Glutamatergic neuron (in vitro differentiated cells): ENCODE measurements around the gene PNCK. TPM values are rescaled to one million over a fixed set of nuclear protein-coding genes. Genes with fewer than 3 reads are reported as not detected.
"Not testable (repeated sequence)": the region's sequence is repeated elsewhere in the genome, so short reads cannot be mapped to it uniquely, and the experiment has no call there.

Experiments
- DNase-seq: peaks from one replicate; pipeline ENCODE4 v3.0.0; 2022
- H3K27ac Mint-ChIP-seq: one replicate; pipeline ENCODE4 v1.8.0; 2020; ENCODE audit warnings: mild to moderate bottlenecking, mixed read lengths, inconsistent platforms; ENCODE audit not compliant: unreplicated experiment
- H3K27me3 Mint-ChIP-seq: one replicate; pipeline ENCODE4 v1.8.0; 2020; ENCODE audit warnings: mild to moderate bottlenecking, moderate library complexity, mixed read lengths, inconsistent platforms; ENCODE audit not compliant: unreplicated experiment
- H3K36me3 Mint-ChIP-seq: one replicate; pipeline ENCODE4 v1.8.0; 2020; ENCODE audit warnings: mild to moderate bottlenecking, mixed read lengths, inconsistent platforms; ENCODE audit not compliant: unreplicated experiment
- H3K4me1 Mint-ChIP-seq: one replicate; pipeline ENCODE4 v1.8.0; 2020; ENCODE audit warnings: mild to moderate bottlenecking, low read depth, mixed read lengths, inconsistent platforms; ENCODE audit not compliant: unreplicated experiment
- H3K4me3 Mint-ChIP-seq: one replicate; pipeline ENCODE4 v1.8.0; 2020; ENCODE audit warnings: mild to moderate bottlenecking, mixed read lengths, inconsistent platforms; ENCODE audit not compliant: unreplicated experiment
- H3K9me3 Mint-ChIP-seq: one replicate; pipeline ENCODE4 v1.8.0; 2020; ENCODE audit warnings: mild to moderate bottlenecking, moderate library complexity, mixed read lengths, inconsistent platforms; ENCODE audit not compliant: unreplicated experiment
- CTCF ChIP-seq: fragments of 200-600 bp; sonication (generic); IDR thresholded peaks from one replicate; pipeline ENCODE4 v1.5.0; 2021; ENCODE audit not compliant: partially characterized antibody, unreplicated experiment
- total RNA-seq: library from RNA; stranded (reverse); fragmentation: NEBNext Ultra II Directional; extraction: Animal tissue kit (Norgen Biotek cat#: 25700); gene quantifications from one replicate; pipeline ENCODE4 v1.2.1, GENCODE V29; 2021; ENCODE audit not compliant: unreplicated experiment

PNCK gene
- total RNA-seq, 1 donor from 2014 or later: 4.3 TPM

GRCh38 chrX:153714256-153714655 is 40.6 kb upstream of the PNCK start:
- Mint-ChIP-seq H3K4me1 (no peaks in the 10 kb centered on the region), H3K27ac (no peak overlapping the region), H3K9me3 (no peaks in the 10 kb centered on the region), H3K36me3 (no peaks in the 10 kb centered on the region), H3K27me3 (peaks cover 2% of the 10 kb centered on the region), H3K4me3 (no peak overlapping the region)
- DNase-seq: no peak
- no peak for TF ChIP-seq CTCF

GRCh38 chrX:153709726-153710674 is 36.4 kb upstream of the PNCK start:
- peaks cover 3% of the 10 kb centered on the region for H3K4me1 Mint-ChIP-seq
- H3K36me3 Mint-ChIP-seq: no peaks in the 10 kb centered on the region
- H3K27me3 Mint-ChIP-seq: peaks cover 3% of the 10 kb centered on the region
- no peak for TF ChIP-seq CTCF
- no peak for DNase-seq
- no peak overlapping the region for H3K4me3 Mint-ChIP-seq
- no peaks in the 10 kb centered on the region for H3K9me3 Mint-ChIP-seq
- no peak overlapping the region for H3K27ac Mint-ChIP-seq

- peak; percentile 78 for DNase-seq
- H3K4me1 Mint-ChIP-seq: peaks cover 4% of the 10 kb centered on the region
- no peaks in the 10 kb centered on the region for H3K36me3 Mint-ChIP-seq
- no peak overlapping the region for H3K4me3 Mint-ChIP-seq
- no peak overlapping the region for H3K27ac Mint-ChIP-seq
- peak; percentile 54 for TF ChIP-seq CTCF
- peaks cover 3% of the 10 kb centered on the region for H3K27me3 Mint-ChIP-seq
- no peaks in the 10 kb centered on the region for H3K9me3 Mint-ChIP-seq
Observed at GRCh38 chrX:153708415-153708814, 34.8 kb upstream of the PNCK start.

- no peak for DNase-seq
- H3K36me3 Mint-ChIP-seq: no peaks in the 10 kb centered on the region
- no peaks in the 10 kb centered on the region for H3K9me3 Mint-ChIP-seq
- no peak overlapping the region for H3K27ac Mint-ChIP-seq
- H3K27me3 Mint-ChIP-seq: peaks cover 3% of the 10 kb centered on the region
- TF ChIP-seq CTCF: no peak
- peaks cover 4% of the 10 kb centered on the region for H3K4me1 Mint-ChIP-seq
- H3K4me3 Mint-ChIP-seq: no peak overlapping the region
Observed at GRCh38 chrX:153707406-153707805, 33.8 kb upstream of the PNCK start.

- Mint-ChIP-seq H3K27ac (no peak overlapping the region), H3K9me3 (no peaks in the 10 kb centered on the region), H3K27me3 (peaks cover 3% of the 10 kb centered on the region), H3K4me1 (peaks cover 4% of the 10 kb centered on the region), H3K4me3 (no peak overlapping the region), H3K36me3 (no peaks in the 10 kb centered on the region)
- TF ChIP-seq CTCF: no peak
- no peak for DNase-seq
Observed at GRCh38 chrX:153706799-153707198, 33.2 kb upstream of the PNCK start.

- not testable (repeated sequence) for H3K4me3 Mint-ChIP-seq, H3K9me3 Mint-ChIP-seq, H3K36me3 Mint-ChIP-seq, DNase-seq, H3K27ac Mint-ChIP-seq, H3K4me1 Mint-ChIP-seq, H3K27me3 Mint-ChIP-seq
Observed at GRCh38 chrX:153705403-153706060, 31.9 kb upstream of the PNCK start.

- H3K4me1 Mint-ChIP-seq, H3K27me3 Mint-ChIP-seq: not testable (repeated sequence)
Observed at GRCh38 chrX:153704631-153705402, 31.2 kb upstream of the PNCK start.

More at GRCh38 chrX:153704631-153705402, 31.2 kb upstream of the PNCK start:
- not testable (repeated sequence) for H3K4me3 Mint-ChIP-seq, H3K9me3 Mint-ChIP-seq, H3K27ac Mint-ChIP-seq, DNase-seq, H3K36me3 Mint-ChIP-seq
